ENCODE measurements around the gene MINDY4. TPM values are rescaled to one million over a fixed set of nuclear protein-coding genes. Genes with fewer than 3 reads are reported as not detected.

The MINDY4 gene
- total and polyA plus RNA-seq, 2 of the 8 experiments (the other 6 are each of a cell fraction or from before 2014, with no cell fraction given) = 1.3 to 3.6 TPM

DNA sequence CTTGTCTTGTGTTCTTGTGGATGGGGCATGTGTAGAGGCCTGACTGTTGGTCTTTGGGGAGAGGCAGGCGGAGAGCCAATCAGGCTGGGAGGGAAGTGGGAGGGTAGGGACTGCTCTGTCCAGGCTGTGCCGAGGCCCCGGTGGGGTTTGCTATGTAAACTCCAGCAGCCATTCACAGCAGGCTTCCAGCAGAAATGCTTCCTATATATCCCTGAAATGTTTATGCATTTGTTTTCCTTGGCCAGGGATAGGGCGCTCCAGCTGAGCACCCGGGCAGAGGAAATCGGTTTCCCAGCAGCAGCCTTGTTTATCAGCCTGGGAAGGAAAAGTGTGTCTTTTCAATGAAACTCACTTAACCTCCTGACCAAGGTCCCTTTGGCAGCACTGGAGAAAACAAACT lies 122.1 kb downstream of the MINDY4 start (continued):
- TF ChIP-seq, protein P1, sequence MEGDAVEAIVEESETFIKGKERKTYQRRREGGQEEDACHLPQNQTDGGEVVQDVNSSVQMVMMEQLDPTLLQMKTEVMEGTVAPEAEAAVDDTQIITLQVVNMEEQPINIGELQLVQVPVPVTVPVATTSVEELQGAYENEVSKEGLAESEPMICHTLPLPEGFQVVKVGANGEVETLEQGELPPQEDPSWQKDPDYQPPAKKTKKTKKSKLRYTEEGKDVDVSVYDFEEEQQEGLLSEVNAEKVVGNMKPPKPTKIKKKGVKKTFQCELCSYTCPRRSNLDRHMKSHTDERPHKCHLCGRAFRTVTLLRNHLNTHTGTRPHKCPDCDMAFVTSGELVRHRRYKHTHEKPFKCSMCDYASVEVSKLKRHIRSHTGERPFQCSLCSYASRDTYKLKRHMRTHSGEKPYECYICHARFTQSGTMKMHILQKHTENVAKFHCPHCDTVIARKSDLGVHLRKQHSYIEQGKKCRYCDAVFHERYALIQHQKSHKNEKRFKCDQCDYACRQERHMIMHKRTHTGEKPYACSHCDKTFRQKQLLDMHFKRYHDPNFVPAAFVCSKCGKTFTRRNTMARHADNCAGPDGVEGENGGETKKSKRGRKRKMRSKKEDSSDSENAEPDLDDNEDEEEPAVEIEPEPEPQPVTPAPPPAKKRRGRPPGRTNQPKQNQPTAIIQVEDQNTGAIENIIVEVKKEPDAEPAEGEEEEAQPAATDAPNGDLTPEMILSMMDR (IDR thresholded peaks at IDR 0.05; ENCODE audit: control extremely low read depth in 1 of 3, insufficient read depth in 1 of 3, low read depth in 1 of 3, low read length in 3 of 3) = no peak

Data from H1 (cell line).